ENCODE data around the gene ZNF573.

- TF ChIP-seq CTCF (conservative IDR thresholded peaks at IDR 0.05; ENCODE audit: low read length) (no peak), EZH2phosphoT487 (IDR thresholded peaks at IDR 0.05; ENCODE audit: borderline replicate concordance, low read depth, low read length) (no peak)
Measured at GRCh38 chr19:37716140-37716539, 63.2 kb downstream of the ZNF573 start.
